Endothelial cell of umbilical vein (primary cell): ENCODE measurements around the gene SCUBE3. TPM values are rescaled to one million over a fixed set of nuclear protein-coding genes. Genes with fewer than 3 reads are reported as not detected.

Experiments
- Bru-seq: library from RNA; stranded (reverse); fragments of 400-500 nt; gene quantifications from one replicate; lab custom pipeline; 2021; lab: Mats Ljungman, UMichigan
- BruChase-seq, 2 experiments: library from RNA; stranded (reverse); fragments of 400-500 nt; gene quantifications; one replicate each; lab custom pipeline; 2021; lab: Mats Ljungman, UMichigan
- BruUV-seq: library from RNA; stranded (reverse); fragments of 400-500 nt; replicated peaks from 2 replicates; lab custom pipeline; 2021; lab: Mats Ljungman, UMichigan
- CTCF ChIA-PET: fragments of 300-600, 350-600 bp; sonication (Branson Sonifier 250); formaldehyde crosslinking; loops from one replicate; lab custom pipeline; 2021; ENCODE audit warnings: antibody characterized with exemption, inconsistent platforms; lab: Charles Lee
- POLR2A ChIA-PET: fragments of 300-600, 350-600 bp; sonication (Branson Sonifier 250); formaldehyde crosslinking; loops from one replicate; lab custom pipeline; 2021; ENCODE audit warnings: antibody characterized with exemption, inconsistent platforms; lab: Charles Lee
- DNase-seq: peaks from one replicate; pipeline ENCODE4 v3.0.0-alpha.2; 2011; ENCODE audit warnings: low read depth, low spot score
- FAIRE-seq: peaks from 2 replicates; lab custom pipeline; 2011; peaks lifted over from hg19 to GRCh38; lab: Jason Lieb, UNC
- H2AFZ ChIP-seq: 2 replicates; pipeline ENCODE4 v1.6.0; 2012; ENCODE audit warnings: low read depth, low read length, control low read depth, inconsistent platforms
- H3K27ac ChIP-seq: 2 replicates; pipeline ENCODE4 v1.5.1; 2011; ENCODE audit warnings: low read depth, mild to moderate bottlenecking, control low read depth, low read length, moderate library complexity; ENCODE audit not compliant: insufficient read depth
- H3K27me3 ChIP-seq, 2 experiments: 2 replicates each; pipeline versions ENCODE4 v1.6.0 to v1.6.1; 2011; ENCODE audit warnings: low read length in 2 of 2, mixed read lengths in 1 of 2; ENCODE audit not compliant: control insufficient read depth in 2 of 2, insufficient read depth in 2 of 2
- H3K36me3 ChIP-seq, 2 experiments: 2 replicates in 1 of 2; 3 replicates in 1 of 2; pipeline ENCODE4 v1.5.1; 2011; ENCODE audit warnings: low read length in 2 of 2, mild to moderate bottlenecking in 1 of 2, moderate library complexity in 1 of 2; ENCODE audit not compliant: control insufficient read depth in 2 of 2, insufficient read depth in 2 of 2; ENCODE audit errors: extremely low read depth in 1 of 2
- H3K4me1 ChIP-seq: 3 replicates; pipeline ENCODE4 v1.5.1; 2011; ENCODE audit warnings: mild to moderate bottlenecking, low read length; ENCODE audit not compliant: control insufficient read depth, insufficient read depth; ENCODE audit errors: extremely low read depth
- H3K4me2 ChIP-seq: 2 replicates; pipeline ENCODE4 v1.6.1; 2011; ENCODE audit warnings: low read length, control low read depth, mixed read lengths; ENCODE audit not compliant: insufficient read depth
- H3K4me3 ChIP-seq, 3 experiments: fragments of 200-600 bp in 1 of 3; sonication (generic), shearing (Covaris generic) in 1 of 3; replicated peaks in 1 of 3; 2 replicates each; pipeline ENCODE4 v1.5.1; 2011 to 2016; ENCODE audit warnings: control low read depth in 3 of 3, low read length in 3 of 3, mild to moderate bottlenecking in 2 of 3, inconsistent platforms in 1 of 3, low read depth in 1 of 3, moderate library complexity in 1 of 3; ENCODE audit not compliant: insufficient read depth in 1 of 3
- H3K79me2 ChIP-seq: 2 replicates; pipeline ENCODE4 v1.6.0; 2012; ENCODE audit warnings: low read length, inconsistent platforms; ENCODE audit not compliant: control insufficient read depth, insufficient read depth
- H3K9ac ChIP-seq: replicated peaks from 2 replicates; pipeline ENCODE3; 2011; ENCODE audit warnings: low read length, control low read depth; ENCODE audit not compliant: insufficient read depth; ENCODE audit errors: extremely low read depth
- H3K9me1 ChIP-seq: replicated peaks from 3 replicates; pipeline ENCODE4 v1.6.0; 2011; ENCODE audit warnings: mild to moderate bottlenecking, low read length; ENCODE audit not compliant: control insufficient read depth, insufficient read depth; ENCODE audit errors: extremely low read depth
- H3K9me3 ChIP-seq: replicated peaks from 2 replicates; pipeline ENCODE4 v1.5.1; 2012; ENCODE audit warnings: low read length, inconsistent platforms; ENCODE audit not compliant: control insufficient read depth, insufficient read depth
- H4K20me1 ChIP-seq: replicated peaks from 2 replicates; pipeline ENCODE3; 2011; ENCODE audit warnings: mild to moderate bottlenecking, low read length; ENCODE audit not compliant: control insufficient read depth, insufficient read depth; ENCODE audit errors: extremely low read depth
- EZH2 ChIP-seq: IDR thresholded peaks from 2 replicates; pipeline ENCODE4 v1.6.1; 2012; ENCODE audit warnings: borderline replicate concordance, low read depth, mild to moderate bottlenecking, moderate library complexity, low read length, inconsistent platforms; ENCODE audit not compliant: severe bottlenecking
- FOS ChIP-seq: IDR thresholded peaks from 2 replicates; pipeline ENCODE4 v1.6.1; 2011; ENCODE audit warnings: mild to moderate bottlenecking, low read length, moderate library complexity, borderline replicate concordance; ENCODE audit not compliant: insufficient read depth
- GATA2 ChIP-seq: IDR thresholded peaks from 2 replicates; pipeline ENCODE4 v1.7.0; 2011; ENCODE audit warnings: low read depth, mild to moderate bottlenecking, moderate library complexity, mixed read lengths, low read length; ENCODE audit not compliant: insufficient read length, insufficient read depth
- JUN ChIP-seq: IDR thresholded peaks from 2 replicates; pipeline ENCODE4 v1.6.1; 2011; ENCODE audit warnings: borderline replicate concordance, low read depth; ENCODE audit not compliant: insufficient read length, insufficient read depth
- MYC ChIP-seq: IDR thresholded peaks from one replicate; pipeline ENCODE4 v1.6.1; 2011; ENCODE audit warnings: mild to moderate bottlenecking, low read depth, low read length
- POLR2A ChIP-seq: IDR thresholded peaks from 2 replicates; pipeline ENCODE4 v1.6.1; 2012; ENCODE audit warnings: low read depth, mild to moderate bottlenecking, control low read depth, low read length
- POLR2AphosphoS5 ChIP-seq: IDR thresholded peaks from 2 replicates; pipeline ENCODE4 v1.6.1; 2012; ENCODE audit warnings: low read depth, mild to moderate bottlenecking, control low read depth, low read length, moderate library complexity; ENCODE audit not compliant: insufficient read depth
- dilution Hi-C: fragments of 300-500 bp; cut with MboI; formaldehyde crosslinking; loops from one replicate; pipeline ENCODE4 v1.15.0; 2019; ENCODE audit warnings: low sequenced_read_pairs; ENCODE audit not compliant: extremely low pct_ligation_motif_present
- intact Hi-C: fragments of 100-400 bp; cut with micrococcal nuclease; formaldehyde crosslinking; loops from one replicate; pipeline ENCODE4 v1.10.0; 2022
- long read RNA-seq: library from polyadenylated mRNA; stranded (forward); transcript quantifications from one replicate; pipeline ENCODE4 v2.0.0, GENCODE V29; 2021
- polyA minus RNA-seq, 3 experiments: library from RNA; depleted of rRNA, polyadenylated mRNA; stranded (reverse); fragments of >200 nt; gene quantifications; 1 replicate in 1 of 3; 2 replicates in 2 of 3; pipeline ENCODE4 v1.2.3, GENCODE V29; 2011
- polyA plus RNA-seq, 4 experiments: library from polyadenylated mRNA; depleted of rRNA in 3 of 4; stranded (reverse) in 3 of 4; unstranded in 1 of 4; fragments of >200 nt; gene quantifications; 2 replicates each; pipeline versions ENCODE4 v1.2.1 to v1.2.3, GENCODE V29; 2011 to 2012; ENCODE audit warnings: missing spikeins in 1 of 4
- total RNA-seq: library from RNA; stranded (reverse); gene quantifications from 2 replicates; pipeline ENCODE4 v1.2.3, GENCODE V29; 2021
- TF ChIP-seq, protein P1 (sequence below), 2 donors: IDR thresholded peaks; 1 replicate in 1 of 2; 2 replicates in 1 of 2; pipeline ENCODE4 v1.5.1; 2011; ENCODE audit warnings: low read length in 2 of 2, mild to moderate bottlenecking in 2 of 2, moderate library complexity in 2 of 2, control low read depth in 1 of 2, inconsistent platforms in 1 of 2, low read depth in 1 of 2; ENCODE audit not compliant: insufficient read depth in 1 of 2; ENCODE audit errors: extremely low read depth in 1 of 2
- TF ChIP-seq, protein P2 (sequence below): IDR thresholded peaks from 2 replicates; pipeline ENCODE4 v1.6.1; 2011; ENCODE audit not compliant: insufficient read depth, insufficient read length

Gene SCUBE3
- total RNA-seq (0.62 and 1.5 TPM in 2 replicates), polyA plus RNA-seq (1.0 and 1.1 TPM in 2 replicates), polyA minus RNA-seq (2.2 and 3.0 TPM in 2 replicates), Bru-seq, nascent RNA (percentile 22 among the genes with signal in this experiment), BruChase-seq, experiment 1, labeled RNA remaining after a 6-hour chase (percentile 25 among the genes with signal in this experiment), BruChase-seq, experiment 2, labeled RNA remaining after a 2-hour chase (percentile 18 among the genes with signal in this experiment)
- 0.74 and 1.0 TPM in 2 replicates for polyA plus RNA-seq (2011; cell fraction: cytosol; rRNA removed)
- 1.8 and 2.1 TPM in 2 replicates for polyA plus RNA-seq (2011; cell fraction: nucleus; rRNA removed)
- 1.4 and 2.2 TPM in 2 replicates for polyA plus RNA-seq (2012)
- not detected for polyA minus RNA-seq (2011; cell fraction: cytosol; rRNA and poly(A)+ RNA removed)
- polyA minus RNA-seq (2011; cell fraction: nucleus; rRNA and poly(A)+ RNA removed), result 0.87 and 1.1 TPM in 2 replicates
- long read RNA-seq, partial matches to known transcripts, result 0 of 4 reads
- long read RNA-seq, other reads (novel, unspliced or antisense), result 4 of 4 reads

DNA sequence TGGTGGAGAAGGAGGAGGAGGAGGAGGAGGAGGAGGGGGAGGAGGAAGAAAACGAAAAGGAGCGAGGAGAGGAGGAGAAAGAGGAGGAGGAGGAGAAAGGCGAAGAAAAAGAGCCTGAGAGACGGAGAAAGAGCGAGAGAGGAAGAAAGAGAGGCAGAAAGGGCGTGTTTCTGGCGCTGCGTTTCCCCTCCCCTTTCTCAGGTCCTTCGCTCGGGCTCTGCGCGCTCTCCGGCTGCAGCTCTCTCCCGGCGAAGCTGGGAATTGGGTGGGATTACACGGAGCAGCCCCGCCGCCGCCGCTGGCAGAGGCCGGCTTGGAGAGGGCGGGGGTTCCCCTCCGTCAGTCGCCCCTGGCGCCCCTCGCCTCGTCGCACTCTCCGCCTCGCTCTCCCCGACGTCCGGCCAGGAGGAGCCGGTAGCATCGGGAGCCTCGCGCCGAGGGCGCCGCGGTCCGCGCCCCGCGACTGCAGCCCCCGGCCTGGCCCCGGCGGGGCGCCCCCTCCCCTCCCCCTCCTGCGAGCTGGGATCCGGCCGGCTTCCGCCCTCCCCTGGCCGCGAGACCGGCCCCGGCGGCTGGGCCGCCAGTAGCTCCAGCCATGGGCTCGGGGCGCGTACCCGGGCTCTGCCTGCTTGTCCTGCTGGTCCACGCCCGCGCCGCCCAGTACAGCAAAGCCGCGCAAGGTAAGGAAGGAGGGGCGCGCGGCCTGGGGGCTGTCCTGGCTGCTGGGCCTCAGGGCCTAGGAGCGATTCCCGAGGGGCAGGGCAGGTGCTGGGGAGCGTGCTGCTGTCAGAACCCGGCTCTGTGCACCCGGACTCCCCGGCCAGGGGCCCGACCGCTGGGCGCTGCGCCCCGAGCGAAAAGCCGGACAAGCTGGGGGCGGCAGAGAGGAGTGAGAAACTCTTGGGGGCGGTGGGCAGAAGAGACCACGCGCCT lies at the start of gene SCUBE3:
TSS of gene SCUBE3 (plus strand) at position 133 of the 933 bp plus-strand sequence. CDS start at position 596, 463 bp downstream.
- DNase-seq, result peak; percentile 31
- H3K27ac ChIP-seq, result no peak within 1 kb of the TSS

DNA sequence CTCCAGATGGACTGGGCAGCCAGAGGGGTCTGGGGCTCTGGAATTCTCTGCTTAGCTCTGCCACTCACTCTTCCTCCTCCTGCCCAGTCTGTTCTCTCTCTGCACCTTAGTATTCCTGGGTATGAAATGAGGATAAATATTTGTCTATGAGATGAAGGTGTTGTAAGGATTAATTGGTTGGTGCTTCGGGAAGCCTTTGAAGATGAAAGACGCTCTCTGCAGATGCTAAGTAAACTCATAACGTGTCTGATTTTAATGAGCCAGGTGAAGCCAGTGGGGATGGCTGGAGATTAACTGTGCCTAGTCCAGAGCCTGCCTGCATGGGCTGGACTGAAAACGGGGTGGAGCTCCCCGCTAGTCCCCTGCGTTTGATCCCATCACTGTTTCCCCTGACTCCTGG lies 49.5 kb upstream of the SCUBE3 start:
- Histone ChIP-seq H3K27me3 (peaks cover 0 to 5% of the 10 kb centered on the region in 2 experiments), H3K9me3 (no peaks in the 10 kb centered on the region), H3K79me2 (no peaks in the 10 kb centered on the region), H4K20me1 (no peaks in the 10 kb centered on the region), H3K9ac (no peak overlapping the region), H3K9me1 (no peaks in the 10 kb centered on the region), H3K4me3 (no peak overlapping the region), H2AFZ (no peak overlapping the region), H3K27ac (no peak overlapping the region), H3K36me3 (no peaks in the 10 kb centered on the region), H3K4me1 (peaks cover 11% of the 10 kb centered on the region), H3K4me2 (no peak overlapping the region)
- DNase-seq (no peak), FAIRE-seq (no peak)
- no TSS peak for BruUV-seq
- dilution Hi-C loops (no loop called here), intact Hi-C loops (no loop called here)
- ChIA-PET POLR2A (no interaction called here), CTCF (interaction anchor here (0.5 kb wide), 1 partner anchor 215 kb away, joined by 3 read pairs; no protein-coding TSS in a partner anchor)
- TF ChIP-seq, protein P1, sequence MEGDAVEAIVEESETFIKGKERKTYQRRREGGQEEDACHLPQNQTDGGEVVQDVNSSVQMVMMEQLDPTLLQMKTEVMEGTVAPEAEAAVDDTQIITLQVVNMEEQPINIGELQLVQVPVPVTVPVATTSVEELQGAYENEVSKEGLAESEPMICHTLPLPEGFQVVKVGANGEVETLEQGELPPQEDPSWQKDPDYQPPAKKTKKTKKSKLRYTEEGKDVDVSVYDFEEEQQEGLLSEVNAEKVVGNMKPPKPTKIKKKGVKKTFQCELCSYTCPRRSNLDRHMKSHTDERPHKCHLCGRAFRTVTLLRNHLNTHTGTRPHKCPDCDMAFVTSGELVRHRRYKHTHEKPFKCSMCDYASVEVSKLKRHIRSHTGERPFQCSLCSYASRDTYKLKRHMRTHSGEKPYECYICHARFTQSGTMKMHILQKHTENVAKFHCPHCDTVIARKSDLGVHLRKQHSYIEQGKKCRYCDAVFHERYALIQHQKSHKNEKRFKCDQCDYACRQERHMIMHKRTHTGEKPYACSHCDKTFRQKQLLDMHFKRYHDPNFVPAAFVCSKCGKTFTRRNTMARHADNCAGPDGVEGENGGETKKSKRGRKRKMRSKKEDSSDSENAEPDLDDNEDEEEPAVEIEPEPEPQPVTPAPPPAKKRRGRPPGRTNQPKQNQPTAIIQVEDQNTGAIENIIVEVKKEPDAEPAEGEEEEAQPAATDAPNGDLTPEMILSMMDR (IDR thresholded peaks at IDR 0.05; ENCODE audit: extremely low read depth in 1 of 2, insufficient read depth in 1 of 2, low read depth in 1 of 2, low read length in 2 of 2), result no peak
- TF ChIP-seq EZH2, result no peak
- no peak for TF ChIP-seq GATA2
- TF ChIP-seq, protein P2, sequence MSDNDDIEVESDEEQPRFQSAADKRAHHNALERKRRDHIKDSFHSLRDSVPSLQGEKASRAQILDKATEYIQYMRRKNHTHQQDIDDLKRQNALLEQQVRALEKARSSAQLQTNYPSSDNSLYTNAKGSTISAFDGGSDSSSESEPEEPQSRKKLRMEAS, result no peak
- no peak for TF ChIP-seq POLR2A
- TF ChIP-seq POLR2AphosphoS5, result no peak
- no peak for TF ChIP-seq JUN
- TF ChIP-seq MYC, result no peak
- no peak for TF ChIP-seq FOS

More for the DNA sequence above, at the start of gene SCUBE3:
- CTCF ChIA-PET, result interaction anchor here (0.7 to 4.9 kb wide), 5 partner anchors 9 to 227 kb away, joined by 3 to 32 read pairs (median 14); no protein-coding TSS in a partner anchor
- intact Hi-C loops (no loop called here), dilution Hi-C loops (no loop called here)
- Histone ChIP-seq H3K36me3 (no peaks in the 10 kb centered on the region), H3K9me1 (no peaks in the 10 kb centered on the region), H3K4me2 (peak within 1 kb of the TSS; percentile 82), H3K79me2 (no peaks in the 10 kb centered on the region), H3K9ac (no peak within 1 kb of the TSS), H3K9me3 (no peaks in the 10 kb centered on the region), H3K27me3 (peaks cover 34 to 44% of the 10 kb centered on the region in 2 experiments), H4K20me1 (no peaks in the 10 kb centered on the region), H3K4me1 (peaks cover 5% of the 10 kb centered on the region), H3K4me3 (peak within 1 kb of the TSS; percentile 14 to 40 (median 36)), H2AFZ (peak within 1 kb of the TSS; percentile 65)
- POLR2A ChIA-PET, result interaction anchor here (0.9 kb wide), 1 partner anchor 9 kb away, joined by 3 read pairs; no protein-coding TSS in a partner anchor
- BruUV-seq, result no TSS peak
- no peak for TF ChIP-seq POLR2AphosphoS5
- peak; percentile 67 for TF ChIP-seq EZH2
- FAIRE-seq, result peak; percentile 74
